Astrocyte of the spinal cord (primary cell): ENCODE results near the gene DIAPH1.

Experiments used
- DNase-seq: peaks from one replicate; pipeline ENCODE4 v3.0.0; 2011; ENCODE audit warnings: low read depth, low spot score
- H3K4me3 ChIP-seq: 2 replicates; pipeline ENCODE4 v1.5.1; 2011; ENCODE audit warnings: low read depth, mild to moderate bottlenecking, low read length, moderate library complexity
- CTCF ChIP-seq: IDR thresholded peaks from 2 replicates; pipeline ENCODE4 v1.5.1; 2012; ENCODE audit warnings: low read depth, mild to moderate bottlenecking, low read length, inconsistent platforms
- in situ Hi-C: cut with HindIII; loops from 2 replicates; pipeline ENCODE4 v1.10.0; 2017; ENCODE audit warnings: low sequenced_read_pairs

DIAPH1 gene

GRCh38 chr5:141488591-141489561 lies 129.9 kb downstream of the DIAPH1 start, which contains the start of gene PCDHGC5:
Gene PCDHGC5, plus strand, starts transcription at chr5:141489081. Its CDS starts 160 bp downstream, at chr5:141489241.
- DNase-seq: peak; percentile 80
- in situ Hi-C loops: no loop called here
- H3K4me3 ChIP-seq: no peak within 1 kb of the TSS
- TF ChIP-seq CTCF: no peak

GRCh38 chr5:141487131-141487530 lies 131.7 kb downstream of the DIAPH1 start:
- TF ChIP-seq CTCF: no peak
- in situ Hi-C loops: no loop called here
- DNase-seq: no peak
- H3K4me3 ChIP-seq: no peak overlapping the region

- H3K4me3 ChIP-seq: no peak overlapping the region
- no peak for TF ChIP-seq CTCF
- in situ Hi-C loops: no loop called here
- no peak for DNase-seq
Observed at GRCh38 chr5:141486091-141486490, 132.7 kb downstream of the DIAPH1 start.

- no peak for TF ChIP-seq CTCF
- in situ Hi-C loops: no loop called here
- DNase-seq: no peak
- peak overlapping the region; percentile 27 for H3K4me3 ChIP-seq
Observed at GRCh38 chr5:141485321-141486055, 133.3 kb downstream of the DIAPH1 start.

GRCh38 chr5:141484641-141485311 lies 134.0 kb downstream of the DIAPH1 start, which contains the start of gene PCDHGC4:
Gene PCDHGC4, plus strand, starts transcription at chr5:141485030. Its CDS starts 144 bp downstream, at chr5:141485174.
- in situ Hi-C loops: no loop called here
- peak within 1 kb of the TSS; percentile 27 for H3K4me3 ChIP-seq
- peak; percentile 42 for DNase-seq
- TF ChIP-seq CTCF: no peak

GRCh38 chr5:141484310-141484640 lies 134.5 kb downstream of the DIAPH1 start:
- in situ Hi-C loops: no loop called here
- H3K4me3 ChIP-seq: peak overlapping the region; percentile 27

More at GRCh38 chr5:141484310-141484640, 134.5 kb downstream of the DIAPH1 start:
- no peak for DNase-seq
- TF ChIP-seq CTCF: no peak
